DOHH2 (cell line): ENCODE results near the gene WNT8B.

Experiments
- H3F3A ChIP-seq: fragments of 200-600 bp; sonication (generic), shearing (Covaris generic); 2 replicates; pipeline ENCODE4 v1.6.0; 2016; ENCODE audit warnings: antibody characterized with exemption, mild to moderate bottlenecking; ENCODE audit not compliant: control insufficient read depth, insufficient read depth
- H3K27ac ChIP-seq: fragments of 200-600 bp; sonication (generic); 2 replicates; pipeline ENCODE4 v1.5.1; 2014; ENCODE audit warnings: low read depth, mild to moderate bottlenecking, low read length, moderate library complexity
- H3K27me3 ChIP-seq: fragments of 200-600 bp; sonication (generic); 2 replicates; pipeline ENCODE4 v1.6.1; 2014; ENCODE audit warnings: mild to moderate bottlenecking, low read length, mixed read lengths; ENCODE audit not compliant: control insufficient read depth
- H3K36me3 ChIP-seq: fragments of 200-600 bp; sonication (generic); 2 replicates; pipeline ENCODE4 v1.6.1; 2014; ENCODE audit warnings: mild to moderate bottlenecking, low read length, moderate library complexity, mixed read lengths; ENCODE audit not compliant: control insufficient read depth
- H3K4me1 ChIP-seq: fragments of 200-600 bp; sonication (generic); 2 replicates; pipeline ENCODE4 v1.6.1; 2014; ENCODE audit warnings: mild to moderate bottlenecking, low read length, mixed read lengths; ENCODE audit not compliant: control insufficient read depth
- H3K4me2 ChIP-seq: fragments of 200-600 bp; sonication (generic); 2 replicates; pipeline ENCODE4 v1.6.0; 2014; ENCODE audit warnings: mild to moderate bottlenecking, low read length, moderate library complexity
- H3K4me3 ChIP-seq: fragments of 200-600 bp; sonication (generic); 2 replicates; pipeline ENCODE4 v1.5.1; 2014; ENCODE audit warnings: mild to moderate bottlenecking, low read length, mixed read lengths
- H3K79me2 ChIP-seq: fragments of 200-600 bp; sonication (generic); 2 replicates; pipeline ENCODE4 v1.6.1; 2014; ENCODE audit warnings: mild to moderate bottlenecking, low read length, mixed read lengths; ENCODE audit not compliant: control insufficient read depth
- H3K9me2 ChIP-seq: fragments of 200-600 bp; sonication (generic); replicated peaks from 2 replicates; pipeline ENCODE4 v1.6.1; 2014; ENCODE audit warnings: mild to moderate bottlenecking, low read length, mixed read lengths; ENCODE audit not compliant: control insufficient read depth
- H3K9me3 ChIP-seq: fragments of 200-600 bp; sonication (generic); 2 replicates; pipeline ENCODE4 v1.6.1; 2014; ENCODE audit warnings: antibody characterized with exemption, low read length, mixed read lengths; ENCODE audit not compliant: control insufficient read depth, insufficient read depth
- H4K20me1 ChIP-seq: fragments of 200-600 bp; sonication (generic); 2 replicates; pipeline ENCODE4 v1.6.0; 2014; ENCODE audit warnings: low read depth, mild to moderate bottlenecking, antibody characterized with exemption, low read length, moderate library complexity; ENCODE audit not compliant: control insufficient read depth, insufficient read depth
- EZH2phosphoT487 ChIP-seq: fragments of 200-600 bp; sonication (generic); IDR thresholded peaks from 2 replicates; pipeline ENCODE4 v1.6.1; 2017; ENCODE audit warnings: borderline replicate concordance, mild to moderate bottlenecking, antibody characterized with exemption, low read length, moderate library complexity, mixed read lengths
- TF ChIP-seq, protein P1 (sequence below): fragments of 200-600 bp; sonication (generic); IDR thresholded peaks from one replicate; pipeline ENCODE4 v1.5.1; 2014; ENCODE audit warnings: antibody characterized with exemption, mild to moderate bottlenecking, low read depth, low read length; ENCODE audit not compliant: poor library complexity, severe bottlenecking

WNT8B gene

DNA sequence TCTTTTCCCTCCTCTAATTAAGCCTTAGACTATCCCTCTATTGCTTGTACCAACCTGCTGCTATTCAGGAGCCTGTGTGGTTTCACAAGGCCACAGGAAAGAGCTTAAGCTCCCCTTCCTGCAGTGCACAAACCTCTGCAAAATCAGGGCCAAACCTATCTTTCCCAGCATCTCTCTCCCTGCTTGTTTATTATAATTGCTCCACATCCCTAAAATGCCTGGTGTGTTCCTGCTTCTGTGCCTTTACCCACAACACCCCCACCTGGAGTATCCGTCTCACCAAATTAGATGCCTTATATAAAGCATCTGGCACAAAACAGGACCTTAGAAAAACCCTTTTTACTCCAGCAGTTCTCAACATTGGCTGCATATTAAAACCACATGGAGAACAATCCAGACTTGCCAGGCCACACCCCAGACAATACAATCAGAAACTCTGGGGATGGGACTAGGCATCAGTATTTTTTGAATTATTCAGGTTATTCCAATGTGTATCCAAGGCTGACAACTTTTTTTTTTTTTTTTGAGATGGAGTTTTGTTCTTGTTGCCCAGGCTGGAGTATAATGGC lies 40.2 kb downstream of the WNT8B start:
- H3K27ac ChIP-seq = no peak overlapping the region
- no peaks in the 10 kb centered on the region for H3K4me1 ChIP-seq
- no peaks in the 10 kb centered on the region for H3K9me3 ChIP-seq
- H3K79me2 ChIP-seq = no peaks in the 10 kb centered on the region
- no peaks in the 10 kb centered on the region for H3K9me2 ChIP-seq
- H4K20me1 ChIP-seq = no peaks in the 10 kb centered on the region
- H3K4me2 ChIP-seq = no peak overlapping the region
- no peaks in the 10 kb centered on the region for H3K27me3 ChIP-seq
- TF ChIP-seq, protein P1, sequence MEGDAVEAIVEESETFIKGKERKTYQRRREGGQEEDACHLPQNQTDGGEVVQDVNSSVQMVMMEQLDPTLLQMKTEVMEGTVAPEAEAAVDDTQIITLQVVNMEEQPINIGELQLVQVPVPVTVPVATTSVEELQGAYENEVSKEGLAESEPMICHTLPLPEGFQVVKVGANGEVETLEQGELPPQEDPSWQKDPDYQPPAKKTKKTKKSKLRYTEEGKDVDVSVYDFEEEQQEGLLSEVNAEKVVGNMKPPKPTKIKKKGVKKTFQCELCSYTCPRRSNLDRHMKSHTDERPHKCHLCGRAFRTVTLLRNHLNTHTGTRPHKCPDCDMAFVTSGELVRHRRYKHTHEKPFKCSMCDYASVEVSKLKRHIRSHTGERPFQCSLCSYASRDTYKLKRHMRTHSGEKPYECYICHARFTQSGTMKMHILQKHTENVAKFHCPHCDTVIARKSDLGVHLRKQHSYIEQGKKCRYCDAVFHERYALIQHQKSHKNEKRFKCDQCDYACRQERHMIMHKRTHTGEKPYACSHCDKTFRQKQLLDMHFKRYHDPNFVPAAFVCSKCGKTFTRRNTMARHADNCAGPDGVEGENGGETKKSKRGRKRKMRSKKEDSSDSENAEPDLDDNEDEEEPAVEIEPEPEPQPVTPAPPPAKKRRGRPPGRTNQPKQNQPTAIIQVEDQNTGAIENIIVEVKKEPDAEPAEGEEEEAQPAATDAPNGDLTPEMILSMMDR = no peak
- no peak for TF ChIP-seq EZH2phosphoT487
- peaks cover 44% of the 10 kb centered on the region for H3K36me3 ChIP-seq
- H3K4me3 ChIP-seq = no peak overlapping the region
- H3F3A ChIP-seq = no peaks in the 10 kb centered on the region

DNA sequence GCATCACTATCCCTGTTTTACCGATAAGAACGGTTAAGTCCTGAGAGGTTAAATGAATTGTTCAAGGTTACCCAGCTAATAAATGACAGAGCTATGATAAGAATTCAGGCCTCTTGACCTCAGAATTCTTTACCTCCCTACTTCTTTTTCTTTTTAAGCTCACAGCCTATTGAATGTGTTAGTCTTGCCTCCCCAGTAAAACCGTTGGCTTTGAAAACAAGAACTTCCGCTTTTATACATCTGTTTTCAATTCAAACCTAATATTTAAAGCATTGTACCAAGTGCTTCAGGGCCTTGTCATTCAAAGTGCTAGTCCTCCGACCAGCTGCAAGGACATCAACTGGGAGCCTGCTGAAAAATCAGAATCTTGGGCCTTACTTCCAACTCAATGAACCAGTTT lies 41.3 kb downstream of the WNT8B start:
- no peaks in the 10 kb centered on the region for H3K9me2 ChIP-seq
- peaks cover 38% of the 10 kb centered on the region for H3K36me3 ChIP-seq
- no peak overlapping the region for H3K27ac ChIP-seq

DNA sequence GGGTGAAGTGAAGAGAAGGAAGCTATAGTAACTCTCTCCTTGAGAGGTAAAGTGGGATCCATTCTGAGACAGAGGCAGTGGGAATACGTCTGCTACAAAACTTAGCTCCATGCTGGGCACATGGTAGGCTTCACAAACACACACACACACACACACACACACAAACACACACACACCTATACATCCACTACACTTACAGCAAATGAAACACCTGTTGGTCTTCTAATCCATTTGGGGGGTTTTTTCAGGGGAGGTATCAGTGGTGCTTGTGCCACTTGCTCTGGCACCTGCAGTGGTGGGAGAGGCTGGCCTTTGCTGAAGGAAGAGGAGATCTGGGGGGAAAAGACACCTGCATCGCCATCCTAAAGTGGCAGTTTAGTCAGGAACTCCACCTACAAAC lies 42.4 kb downstream of the WNT8B start:
- Histone ChIP-seq H3K36me3 (peaks cover 30% of the 10 kb centered on the region), H3K4me1 (no peaks in the 10 kb centered on the region), H3F3A (no peaks in the 10 kb centered on the region)

More for the DNA sequence above, 41.3 kb downstream of the WNT8B start:
- Histone ChIP-seq H3K79me2 (no peaks in the 10 kb centered on the region), H3K9me3 (no peaks in the 10 kb centered on the region), H3K4me1 (no peaks in the 10 kb centered on the region), H4K20me1 (no peaks in the 10 kb centered on the region), H3K4me2 (no peak overlapping the region), H3K27me3 (no peaks in the 10 kb centered on the region), H3K4me3 (no peak overlapping the region), H3F3A (no peaks in the 10 kb centered on the region)
- no peak for TF ChIP-seq EZH2phosphoT487
- TF ChIP-seq, protein P1 = no peak

More for the DNA sequence above, 42.4 kb downstream of the WNT8B start:
- Histone ChIP-seq H4K20me1 (no peaks in the 10 kb centered on the region), H3K9me3 (no peaks in the 10 kb centered on the region), H3K4me2 (no peak overlapping the region), H3K9me2 (no peaks in the 10 kb centered on the region), H3K79me2 (no peaks in the 10 kb centered on the region), H3K27ac (no peak overlapping the region), H3K27me3 (no peaks in the 10 kb centered on the region), H3K4me3 (no peak overlapping the region)
- TF ChIP-seq, protein P1 = no peak
- TF ChIP-seq EZH2phosphoT487 = no peak
